Fibroblast of lung (primary cell): Measurements from ENCODE around the gene HDAC8. TPM values are rescaled to one million over a fixed set of nuclear protein-coding genes. Genes with fewer than 3 reads are reported as not detected.

ENCODE experiments used
- DNase-seq, 2 donors: peaks; one replicate each; pipeline versions ENCODE4 v3.0.0 to v3.0.0-alpha.2; 2010; ENCODE audit warnings: low read depth in 2 of 2
- H2AFZ ChIP-seq: 2 replicates; pipeline ENCODE4 v1.5.1; 2012; ENCODE audit warnings: low read length, control low read depth, inconsistent platforms
- H3K27ac ChIP-seq: 2 replicates; pipeline ENCODE4 v1.5.1; 2011; ENCODE audit warnings: low read length, control low read depth; ENCODE audit not compliant: insufficient read depth
- H3K27me3 ChIP-seq: 2 replicates; pipeline ENCODE4 v1.5.1; 2011; ENCODE audit warnings: mild to moderate bottlenecking, low read length; ENCODE audit not compliant: control insufficient read depth, insufficient read depth
- H3K36me3 ChIP-seq: 2 replicates; pipeline ENCODE4 v1.5.1; 2011; ENCODE audit warnings: low read length; ENCODE audit not compliant: control insufficient read depth, insufficient read depth
- H3K4me1 ChIP-seq: 2 replicates; pipeline ENCODE4 v1.5.1; 2011; ENCODE audit warnings: low read length; ENCODE audit not compliant: control insufficient read depth, insufficient read depth; ENCODE audit errors: extremely low read depth
- H3K4me2 ChIP-seq: 2 replicates; pipeline ENCODE4 v1.5.1; 2011; ENCODE audit warnings: low read length, control low read depth; ENCODE audit not compliant: insufficient read depth; ENCODE audit errors: extremely low read depth
- H3K4me3 ChIP-seq, 4 experiments: fragments of 200-600 bp in 1 of 4; sonication (generic) in 1 of 4; replicated peaks in 1 of 4; 2 replicates each; pipeline ENCODE4 v1.5.1; 2011 to 2016; ENCODE audit warnings: low read length in 4 of 4, low read depth in 3 of 4, mild to moderate bottlenecking in 3 of 4, control low read depth in 2 of 4, inconsistent platforms in 1 of 4, mixed read lengths in 1 of 4; ENCODE audit not compliant: insufficient read depth in 1 of 4; ENCODE audit errors: control extremely low read depth in 1 of 4
- H3K79me2 ChIP-seq: 2 replicates; pipeline ENCODE4 v1.5.1; 2012; ENCODE audit warnings: mild to moderate bottlenecking, low read length, inconsistent platforms; ENCODE audit not compliant: control insufficient read depth, insufficient read depth
- H3K9ac ChIP-seq: 2 replicates; pipeline ENCODE4 v1.5.1; 2011; ENCODE audit warnings: mild to moderate bottlenecking, low read length, control low read depth; ENCODE audit not compliant: insufficient read depth
- H3K9me3 ChIP-seq: 2 replicates; pipeline ENCODE4 v1.5.1; 2012; ENCODE audit warnings: low read depth, low read length; ENCODE audit not compliant: control insufficient read depth, insufficient read depth
- H4K20me1 ChIP-seq: 2 replicates; pipeline ENCODE4 v1.5.1; 2011; ENCODE audit warnings: low read length; ENCODE audit not compliant: control insufficient read depth, insufficient read depth; ENCODE audit errors: extremely low read depth
- CTCF ChIP-seq, 2 donors: IDR thresholded peaks in 1 of 2; conservative IDR thresholded peaks in 1 of 2; 1 replicate in 1 of 2; 2 replicates in 1 of 2; pipeline ENCODE4 v1.5.1; 2011 to 2012; ENCODE audit warnings: low read length in 2 of 2, control low read depth in 1 of 2, inconsistent platforms in 1 of 2, low read depth in 1 of 2, mild to moderate bottlenecking in 1 of 2
- EZH2 ChIP-seq: IDR thresholded peaks from 2 replicates; pipeline ENCODE4 v1.5.1; 2012; ENCODE audit warnings: low read length, control low read depth, mild to moderate bottlenecking; ENCODE audit errors: missing control alignments
- polyA plus RNA-seq, 2 donors: library from polyadenylated mRNA; depleted of rRNA in 1 of 2; stranded (reverse) in 1 of 2; unstranded in 1 of 2; fragments of >200 nt; gene quantifications; 2 replicates each; pipeline ENCODE4 v1.2.1, GENCODE V29; 2011 to 2012; ENCODE audit warnings: missing spikeins in 1 of 2
- total RNA-seq: library from RNA; depleted of rRNA; stranded (reverse); fragments of >200 nt; gene quantifications from 2 replicates; pipeline ENCODE4 v1.2.1, GENCODE V29; 2014

HDAC8 gene
- total and polyA plus RNA-seq, 2 donors (not counting 1 experiment from before 2014, with no cell fraction given): 25.9 TPM

- Histone ChIP-seq H3K27ac (no peak overlapping the region), H3K9me3 (no peaks in the 10 kb centered on the region), H3K4me3 (no peak overlapping the region), H3K79me2 (no peaks in the 10 kb centered on the region), H3K4me1 (no peaks in the 10 kb centered on the region), H3K9ac (no peak overlapping the region), H3K27me3 (no peaks in the 10 kb centered on the region), H4K20me1 (no peaks in the 10 kb centered on the region), H3K4me2 (no peak overlapping the region), H3K36me3 (no peaks in the 10 kb centered on the region), H2AFZ (no peak overlapping the region)
- peak; percentile 28 to 57 for DNase-seq
- peak in 1 of 2 donors; percentile 28 for TF ChIP-seq CTCF (conservative IDR thresholded peaks at IDR 0.05 in 1 of 2, IDR thresholded peaks at IDR 0.05 in 1 of 2; ENCODE audit: low read depth in 1 of 2, low read length in 2 of 2)
- TF ChIP-seq EZH2: no peak
These were observed 32.3 kb downstream of the HDAC8 start for GRCh38 chrX:72540318-72540717.

DNA sequence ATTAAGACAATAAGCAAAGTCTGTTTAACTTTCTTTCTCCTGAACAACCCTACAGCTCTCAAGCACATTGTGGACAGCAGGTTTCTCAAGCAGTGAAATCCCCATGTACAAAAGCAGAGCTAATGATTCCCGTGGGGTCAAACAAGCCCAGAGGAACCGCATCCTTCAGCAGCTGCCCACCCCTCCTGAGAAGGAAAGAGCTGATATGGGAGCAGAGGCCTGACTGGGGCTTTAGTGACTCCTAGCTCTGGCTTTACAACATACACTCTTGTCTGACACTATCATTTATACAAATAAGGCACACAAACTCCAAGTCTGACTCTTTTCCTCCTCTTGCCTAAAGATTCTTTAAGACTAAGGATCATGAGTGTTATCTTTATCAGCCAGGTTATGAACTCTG lies 32.8 kb downstream of the HDAC8 start:
- no peak for DNase-seq
- TF ChIP-seq EZH2 (no peak), CTCF (conservative IDR thresholded peaks at IDR 0.05 in 1 of 2, IDR thresholded peaks at IDR 0.05 in 1 of 2; ENCODE audit: low read depth in 1 of 2, low read length in 2 of 2) (no peak)

GRCh38 chrX:72536542-72536941 lies 36.1 kb downstream of the HDAC8 start:
- H3K4me3 ChIP-seq: no peak overlapping the region
- no peak for DNase-seq
- H3K4me2 ChIP-seq: no peak overlapping the region
- no peak overlapping the region for H2AFZ ChIP-seq
- H3K36me3 ChIP-seq: no peaks in the 10 kb centered on the region
- no peaks in the 10 kb centered on the region for H3K27me3 ChIP-seq
- H3K9ac ChIP-seq: no peak overlapping the region
- H3K79me2 ChIP-seq: no peaks in the 10 kb centered on the region
- no peaks in the 10 kb centered on the region for H4K20me1 ChIP-seq
- no peak overlapping the region for H3K27ac ChIP-seq
- H3K9me3 ChIP-seq: no peaks in the 10 kb centered on the region
- TF ChIP-seq EZH2: no peak
- TF ChIP-seq CTCF (conservative IDR thresholded peaks at IDR 0.05 in 1 of 2, IDR thresholded peaks at IDR 0.05 in 1 of 2; ENCODE audit: low read depth in 1 of 2, low read length in 2 of 2): no peak
- no peaks in the 10 kb centered on the region for H3K4me1 ChIP-seq

More for the DNA sequence above, 32.8 kb downstream of the HDAC8 start:
- H3K36me3 ChIP-seq: no peaks in the 10 kb centered on the region
- no peaks in the 10 kb centered on the region for H3K27me3 ChIP-seq
- H3K27ac ChIP-seq: no peak overlapping the region
- no peaks in the 10 kb centered on the region for H3K79me2 ChIP-seq
- H3K4me2 ChIP-seq: no peak overlapping the region
- H3K9ac ChIP-seq: no peak overlapping the region
- H3K4me3 ChIP-seq: no peak overlapping the region
- H3K4me1 ChIP-seq: no peaks in the 10 kb centered on the region
- no peak overlapping the region for H2AFZ ChIP-seq
- no peaks in the 10 kb centered on the region for H4K20me1 ChIP-seq
- no peaks in the 10 kb centered on the region for H3K9me3 ChIP-seq
